GM21515 (cell line): ENCODE data around the gene KISS1.

Experiments
- ATAC-seq: cut with Tn5 transposase; IDR thresholded peaks from one replicate; pipeline ENCODE4 v1.9.1; 2021; ENCODE audit not compliant: unreplicated experiment

KISS1 gene

DNA sequence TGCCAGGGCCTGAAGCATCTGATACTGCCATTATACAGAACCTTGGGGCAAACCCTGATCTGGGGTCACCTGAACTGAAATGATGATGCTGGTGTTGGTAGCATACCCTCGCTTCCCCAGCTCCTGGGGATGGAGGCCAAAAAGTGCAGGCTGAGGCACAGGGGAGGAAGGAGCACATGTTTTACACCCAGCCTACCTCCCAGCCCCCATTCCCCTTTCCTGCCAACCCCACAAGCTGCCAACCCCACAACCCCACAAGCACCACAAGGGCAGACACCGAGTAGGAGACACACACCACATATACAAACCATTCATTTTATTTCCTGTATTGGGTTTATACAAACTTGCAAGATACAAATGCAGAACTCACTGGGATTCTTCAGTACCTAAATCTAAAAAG lies 22.3 kb upstream of the KISS1 start:
- ATAC-seq = no peak

DNA sequence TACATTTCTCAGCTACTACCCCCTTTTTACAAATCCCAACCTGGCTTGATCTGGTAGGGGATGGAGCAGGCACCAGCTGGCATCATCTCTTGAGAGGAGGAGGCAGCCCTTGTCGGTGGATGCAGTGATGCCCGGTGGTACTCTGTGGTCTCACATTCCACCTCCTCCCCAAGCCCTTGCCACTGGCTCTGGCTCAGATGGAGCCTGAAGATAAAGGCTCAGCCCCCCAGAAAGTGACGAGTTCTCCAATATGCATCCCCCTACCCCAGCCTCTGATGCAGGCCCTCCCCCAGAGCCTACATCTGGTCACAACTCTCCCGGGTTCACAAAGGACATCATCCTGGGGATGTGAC lies 21.3 kb upstream of the KISS1 start:
- no peak for ATAC-seq

GRCh38 chr1:204216880-204217647 lies 20.8 kb upstream of the KISS1 start:
- ATAC-seq = no peak

DNA sequence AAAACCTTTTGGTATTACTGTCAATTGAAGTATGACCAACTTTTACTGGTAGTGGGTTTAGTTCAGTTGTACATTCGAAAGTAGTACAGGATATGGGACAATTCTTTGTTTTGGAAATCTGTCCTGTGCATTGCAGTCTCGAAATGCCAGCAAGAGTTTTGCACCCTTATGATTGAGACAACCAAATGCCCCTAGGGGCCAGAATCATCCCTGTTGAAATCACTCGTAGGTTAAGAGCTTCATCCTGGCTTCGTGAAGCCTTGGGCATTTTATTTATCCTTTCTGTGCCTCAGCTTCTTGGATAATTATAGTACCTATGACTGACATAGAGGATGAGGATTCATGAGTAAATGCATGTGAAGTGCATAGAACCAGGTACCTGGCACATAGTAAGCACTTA lies 19.9 kb upstream of the KISS1 start:
- no peak for ATAC-seq

GRCh38 chr1:204213668-204214662 lies 17.7 kb upstream of the KISS1 start, which contains the start of gene GOLT1A:
GOLT1A (minus strand) TSS chr1:204213988; CDS start chr1:204213906, 82 bp downstream.
- ATAC-seq = no peak

GRCh38 chr1:204212715-204213114 lies 16.4 kb upstream of the KISS1 start:
- ATAC-seq = no peak

DNA sequence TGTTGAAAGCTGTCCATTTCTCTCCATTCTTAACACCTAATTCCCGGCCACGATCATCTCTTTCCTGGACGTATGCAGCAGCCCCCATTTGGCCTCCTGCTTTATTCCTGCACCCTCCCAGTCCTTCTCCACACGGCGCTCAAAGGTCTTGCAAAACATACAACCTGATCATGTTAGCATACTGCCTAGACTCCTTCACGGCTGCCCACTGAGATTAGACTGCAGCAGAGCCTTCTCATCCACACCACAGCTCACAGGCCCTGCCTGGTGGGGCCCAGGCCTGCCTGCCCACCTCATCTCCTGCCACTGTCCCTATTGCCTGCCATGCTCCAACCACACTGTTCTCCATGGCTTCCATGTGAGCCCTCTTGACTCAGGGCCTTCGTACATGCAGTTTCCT lies 14.8 kb upstream of the KISS1 start:
- no peak for ATAC-seq

GRCh38 chr1:204207136-204207616 lies 10.9 kb upstream of the KISS1 start:
- peak; percentile 52 for ATAC-seq

- no peak for ATAC-seq
These were observed 9.8 kb upstream of the KISS1 start for GRCh38 chr1:204206121-204206520.

GRCh38 chr1:204205486-204205885 lies 9.2 kb upstream of the KISS1 start:
- no peak for ATAC-seq

GRCh38 chr1:204204944-204205343 lies 8.7 kb upstream of the KISS1 start:
- ATAC-seq = no peak

DNA sequence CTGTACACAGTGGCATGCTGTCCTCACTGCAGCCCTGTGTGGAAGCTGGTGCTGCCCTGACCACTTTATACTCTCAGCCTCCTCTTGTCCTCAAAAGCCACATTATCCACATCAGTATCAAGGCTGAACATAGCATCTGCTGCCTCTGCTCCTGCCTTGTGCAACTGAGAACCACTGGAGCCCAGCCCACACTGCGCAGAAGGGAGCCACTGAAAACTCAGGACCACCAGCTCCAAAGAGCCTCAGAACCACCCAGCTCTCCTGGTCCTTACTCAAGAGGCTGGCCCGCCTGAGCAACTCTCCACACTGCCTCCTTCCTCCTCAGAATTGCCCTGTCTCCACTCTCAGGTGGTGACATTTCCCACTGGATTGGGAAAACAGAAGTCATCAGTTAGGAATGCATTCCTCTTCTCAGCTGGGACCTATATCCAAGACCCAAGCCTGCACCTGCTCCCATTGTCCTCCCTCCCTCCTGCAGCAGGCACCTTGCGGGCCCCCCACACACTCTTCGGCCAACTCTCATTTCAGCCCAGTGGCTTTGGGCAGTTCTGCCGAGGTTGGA lies 7.0 kb upstream of the KISS1 start:
- ATAC-seq = no peak

- ATAC-seq = no peak
These were observed 6.2 kb upstream of the KISS1 start for GRCh38 chr1:204202481-204202880.

DNA sequence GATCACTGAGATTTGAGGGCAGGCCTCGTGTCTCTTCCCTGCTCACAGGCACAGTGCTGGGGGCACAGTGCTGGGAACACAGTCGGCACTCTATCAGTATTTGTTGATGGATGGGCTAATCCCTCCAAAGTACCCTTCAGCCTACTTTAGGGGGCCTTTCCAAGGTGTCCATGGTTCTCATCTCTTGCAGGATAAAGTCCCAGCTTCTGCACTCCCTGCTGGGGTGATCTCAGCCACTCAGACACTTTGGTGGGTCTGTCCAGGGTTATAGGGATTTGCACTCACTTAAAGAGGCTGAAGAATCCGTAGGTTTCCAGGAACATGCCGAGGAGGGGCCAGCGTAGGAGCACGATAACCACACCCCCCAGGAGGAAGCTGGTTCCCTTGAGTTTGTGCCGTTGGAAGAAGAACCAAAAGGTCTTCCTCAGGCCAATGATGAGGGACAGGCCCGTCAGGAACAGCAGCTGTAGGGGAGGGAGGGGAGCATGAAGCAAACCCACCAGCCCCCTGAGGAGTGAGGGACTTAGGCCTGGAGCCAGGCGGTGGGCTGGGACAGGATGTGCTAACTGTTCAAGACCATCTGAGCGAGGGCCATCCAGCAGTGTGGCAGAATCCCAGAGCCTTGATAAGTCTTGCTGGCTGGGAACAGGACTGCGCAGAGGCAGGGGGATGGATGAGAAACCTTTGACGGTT lies 5.2 kb upstream of the KISS1 start:
- no peak for ATAC-seq

GRCh38 chr1:204199579-204199978 lies 3.3 kb upstream of the KISS1 start:
- ATAC-seq = no peak

GRCh38 chr1:204198348-204199340 lies 2.4 kb upstream of the KISS1 start:
- ATAC-seq = no peak

DNA sequence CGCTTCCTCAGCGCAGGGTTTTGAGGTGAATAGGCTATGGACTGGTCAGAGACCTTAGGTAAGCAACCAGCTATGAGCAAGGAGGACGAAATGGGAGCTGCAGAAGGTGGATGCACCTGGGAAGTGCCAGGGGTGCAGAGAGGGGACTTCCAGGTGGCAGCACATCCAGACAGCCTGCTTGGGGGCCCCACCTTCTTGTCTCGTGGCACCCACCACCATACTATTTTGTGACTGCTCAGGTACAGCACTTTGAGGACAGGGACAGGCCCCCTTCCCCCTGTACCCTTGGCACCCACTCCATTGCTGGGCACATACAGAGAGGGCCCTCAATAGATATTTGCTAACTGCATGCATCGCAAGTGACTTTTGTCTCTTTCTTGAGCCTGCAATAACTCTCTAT lies 777 bp upstream of the KISS1 start:
- no peak for ATAC-seq

- ATAC-seq = no peak
These were observed 1.5 kb downstream of the KISS1 start for GRCh38 chr1:204194771-204195170.

DNA sequence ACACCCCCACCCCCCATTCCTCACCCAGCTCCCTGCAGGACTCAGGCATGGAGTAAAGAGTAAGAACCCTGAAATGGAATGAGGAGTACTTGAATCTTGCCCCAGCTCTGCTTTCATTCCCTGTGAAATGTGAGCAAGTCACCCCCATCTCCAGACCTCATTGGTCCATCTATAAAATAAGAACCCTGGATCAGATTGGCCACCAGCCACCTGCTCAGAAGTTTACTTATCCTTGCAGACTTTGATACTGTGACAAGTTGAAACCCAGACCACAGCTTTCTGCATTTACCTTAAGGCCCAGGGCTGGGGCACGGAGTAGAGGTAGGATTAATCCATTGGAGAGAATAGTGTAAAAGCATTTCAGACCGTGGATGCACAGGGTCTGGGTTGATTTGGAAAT lies 2.2 kb downstream of the KISS1 start:
- no peak for ATAC-seq
